Fibroblast of the aortic adventitia (primary cell): ENCODE data around the gene MRPL38. TPM values are rescaled to one million over a fixed set of nuclear protein-coding genes. Genes with fewer than 3 reads are reported as not detected.
A peak's percentile ranks its signal among the peaks of the same experiment; 100 is the strongest.
"Not testable (repeated sequence)": the region's sequence is repeated elsewhere in the genome, so short reads cannot be mapped to it uniquely, and the experiment has no call there.

Source experiments
- DNase-seq: peaks from one replicate; pipeline ENCODE4 v3.0.0-alpha.2; 2010; ENCODE audit warnings: low read depth
- H3K4me3 ChIP-seq: 2 replicates; pipeline ENCODE4 v1.5.1; 2011; ENCODE audit warnings: low read depth, mild to moderate bottlenecking, control low read depth, low read length, moderate library complexity
- CTCF ChIP-seq: IDR thresholded peaks from 2 replicates; pipeline ENCODE4 v1.5.1; 2011; ENCODE audit warnings: mild to moderate bottlenecking, low read length, control low read depth, inconsistent platforms; ENCODE audit not compliant: insufficient read depth
- total RNA-seq: library from RNA; depleted of rRNA; stranded (reverse); fragments of >200 nt; gene quantifications from 2 replicates; pipeline ENCODE4 v1.2.3, GENCODE V29; 2012; ENCODE audit warnings: low replicate concordance

Gene MRPL38
- total RNA-seq, 1 donor = 27.0 TPM

DNA sequence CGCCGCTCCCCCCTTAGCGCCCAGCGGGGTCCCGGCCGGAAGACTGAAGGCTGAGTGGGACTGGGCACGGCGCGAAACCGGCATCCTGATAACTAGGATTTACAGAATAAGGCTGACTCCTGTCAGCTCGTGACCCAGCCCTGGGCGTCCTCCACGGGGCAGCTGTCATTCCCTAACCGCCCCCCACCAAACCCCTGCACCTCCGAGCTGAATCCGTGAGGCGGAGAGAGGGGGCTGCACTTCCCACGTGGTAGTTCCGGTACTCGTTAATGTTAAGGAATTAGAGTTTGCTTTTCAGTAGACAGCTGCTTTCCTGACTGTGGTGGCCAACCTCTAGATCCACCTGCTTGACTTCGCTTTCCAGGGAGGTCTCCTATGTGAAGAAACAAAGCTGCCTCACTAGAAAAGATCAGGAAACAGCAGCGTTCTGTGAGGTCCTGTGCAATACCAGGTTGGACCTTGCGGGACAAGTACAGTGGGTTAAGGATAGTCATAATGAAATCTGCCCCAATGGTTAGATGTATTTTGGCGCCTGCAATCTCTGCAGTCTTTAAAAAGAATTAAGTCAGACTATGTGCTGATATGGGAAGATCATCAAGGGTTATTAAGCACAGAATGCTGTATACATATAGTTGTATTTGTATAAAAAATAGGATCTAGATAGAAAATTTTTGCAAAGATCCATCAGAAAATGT is 48.5 kb downstream of the MRPL38 start:
- TF ChIP-seq CTCF = peak; percentile 29

DNA sequence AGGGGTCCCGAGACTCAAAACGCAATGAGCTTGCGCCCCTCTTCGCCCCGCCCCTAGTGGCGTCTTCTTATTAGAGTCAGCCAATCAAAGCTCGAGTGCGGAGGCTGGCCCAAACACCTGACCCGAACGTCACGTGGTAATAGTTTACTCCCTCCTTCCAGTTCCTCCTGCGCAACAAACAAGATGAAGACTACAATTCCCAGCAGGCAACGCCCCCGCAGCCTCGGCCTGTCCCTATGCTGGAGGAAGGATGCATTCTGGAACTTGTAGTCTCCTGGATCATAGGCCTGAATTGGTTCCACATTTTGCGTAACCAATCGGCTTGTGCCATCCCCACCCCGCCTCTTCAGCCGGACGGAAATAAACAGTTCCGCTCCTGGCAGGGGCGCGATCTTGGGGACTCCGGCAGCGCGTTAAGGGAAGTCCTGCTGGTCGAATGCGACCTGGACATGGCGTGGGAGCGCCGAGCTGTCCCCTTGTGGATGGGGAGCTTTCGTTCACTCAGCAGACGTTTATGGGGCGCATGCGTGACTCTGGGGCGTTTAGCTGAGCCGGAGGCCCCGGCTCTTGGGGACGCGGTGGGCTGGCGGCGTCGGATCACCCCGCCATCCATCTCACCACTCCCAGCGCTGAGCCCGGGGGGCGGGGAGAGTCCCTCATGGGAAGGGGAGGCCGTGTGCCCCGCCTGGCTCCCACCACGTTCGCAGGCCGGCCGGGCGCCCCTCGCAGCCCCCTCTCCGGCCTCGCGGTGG is 49.2 kb downstream of the MRPL38 start, which contains the start of gene WBP2:
Gene WBP2, minus strand, starts transcription at position 26 of the 752 bp plus-strand sequence. CDS start 38 bp downstream, outside the sequence.
- peak; percentile 100 for DNase-seq
- peak; percentile 28 for TF ChIP-seq CTCF
- peak within 1 kb of the TSS; percentile 96 for H3K4me3 ChIP-seq

More for the DNA sequence above, 48.5 kb downstream of the MRPL38 start:
- peak; percentile 19 for DNase-seq
- peak overlapping the region; percentile 96 for H3K4me3 ChIP-seq

DNA sequence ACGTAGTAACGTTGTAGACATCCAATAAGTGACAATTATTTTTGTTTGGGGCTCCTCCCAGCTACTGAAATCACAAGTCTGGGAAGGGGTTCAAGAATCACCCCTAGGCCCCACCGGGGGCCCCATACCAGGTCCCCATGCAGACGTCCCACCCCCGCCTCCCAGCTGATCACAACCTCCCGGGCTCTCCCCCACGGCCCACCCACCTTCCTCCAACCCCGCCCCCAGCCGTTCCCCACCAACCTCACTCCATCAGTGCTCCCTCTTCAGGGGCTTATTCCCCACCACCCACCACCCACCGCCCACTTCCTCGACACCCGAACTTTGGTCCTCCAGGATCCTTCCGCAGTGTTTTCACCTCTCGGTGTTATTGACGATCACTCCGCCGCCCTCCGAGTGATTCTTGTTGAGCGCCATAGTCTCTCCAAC is 49.8 kb downstream of the MRPL38 start:
- H3K4me3 ChIP-seq = peak overlapping the region; percentile 78
- TF ChIP-seq CTCF = no peak
- DNase-seq = no peak

GRCh38 chr17:75854101-75854748 is 50.5 kb downstream of the MRPL38 start:
- DNase-seq = peak; percentile 63
- H3K4me3 ChIP-seq = peak overlapping the region; percentile 78
- TF ChIP-seq CTCF = no peak

GRCh38 chr17:75853433-75853832 is 51.3 kb downstream of the MRPL38 start:
- no peak for TF ChIP-seq CTCF
- H3K4me3 ChIP-seq = peak overlapping the region; percentile 28
- DNase-seq = no peak

DNA sequence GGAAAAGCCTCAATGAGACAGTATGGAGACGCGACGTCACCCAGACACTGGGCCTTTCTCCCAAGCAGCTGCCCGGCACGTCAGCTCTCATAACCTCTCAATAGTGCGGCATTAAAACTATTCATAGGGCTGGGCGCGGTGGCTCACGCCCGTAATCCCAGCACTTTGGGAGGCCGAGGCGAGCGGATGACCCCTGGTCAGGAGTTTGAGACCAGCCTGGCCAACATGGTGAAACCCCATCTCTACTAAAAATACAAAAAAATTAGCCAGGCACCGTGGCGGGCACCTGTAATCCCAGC is 53.0 kb downstream of the MRPL38 start:
- not testable (repeated sequence) for H3K4me3 ChIP-seq, DNase-seq
